ENCODE measurements around the gene OBP2A. TPM values are rescaled to one million over a fixed set of nuclear protein-coding genes. Genes with fewer than 3 reads are reported as not detected.

Gene OBP2A
- total RNA-seq: not detected in 2 replicates

DNA sequence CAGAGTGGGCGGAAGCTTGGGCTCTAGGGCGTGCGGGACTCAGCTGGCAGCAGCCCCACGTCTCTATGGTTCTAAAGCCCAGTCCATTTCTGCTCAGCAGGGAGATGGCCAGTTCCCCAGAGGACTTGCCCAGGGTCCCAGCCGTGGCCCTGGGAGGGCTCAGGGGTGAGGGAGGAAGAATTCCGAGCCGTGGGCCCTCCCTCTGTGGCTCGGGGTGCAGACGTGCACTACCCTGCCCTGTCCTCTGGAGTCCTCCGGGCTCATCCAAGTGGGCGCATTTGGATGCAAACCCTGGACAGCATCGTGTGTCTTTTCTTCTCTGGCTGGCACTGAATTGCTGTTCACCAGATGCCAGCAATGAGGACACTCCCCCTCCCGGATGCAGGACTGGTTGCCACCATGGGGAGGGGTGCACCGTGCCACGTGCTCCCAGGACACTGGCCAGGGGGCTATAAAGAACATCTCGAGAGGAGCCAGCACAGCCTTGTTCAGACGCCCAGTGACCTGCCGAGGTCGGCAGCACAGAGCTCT lies at the start of gene OBP2A:
OBP2A (plus strand) TSS at position 481 of the 531 bp plus-strand sequence. CDS start 55 bp downstream, outside the sequence.

DNA sequence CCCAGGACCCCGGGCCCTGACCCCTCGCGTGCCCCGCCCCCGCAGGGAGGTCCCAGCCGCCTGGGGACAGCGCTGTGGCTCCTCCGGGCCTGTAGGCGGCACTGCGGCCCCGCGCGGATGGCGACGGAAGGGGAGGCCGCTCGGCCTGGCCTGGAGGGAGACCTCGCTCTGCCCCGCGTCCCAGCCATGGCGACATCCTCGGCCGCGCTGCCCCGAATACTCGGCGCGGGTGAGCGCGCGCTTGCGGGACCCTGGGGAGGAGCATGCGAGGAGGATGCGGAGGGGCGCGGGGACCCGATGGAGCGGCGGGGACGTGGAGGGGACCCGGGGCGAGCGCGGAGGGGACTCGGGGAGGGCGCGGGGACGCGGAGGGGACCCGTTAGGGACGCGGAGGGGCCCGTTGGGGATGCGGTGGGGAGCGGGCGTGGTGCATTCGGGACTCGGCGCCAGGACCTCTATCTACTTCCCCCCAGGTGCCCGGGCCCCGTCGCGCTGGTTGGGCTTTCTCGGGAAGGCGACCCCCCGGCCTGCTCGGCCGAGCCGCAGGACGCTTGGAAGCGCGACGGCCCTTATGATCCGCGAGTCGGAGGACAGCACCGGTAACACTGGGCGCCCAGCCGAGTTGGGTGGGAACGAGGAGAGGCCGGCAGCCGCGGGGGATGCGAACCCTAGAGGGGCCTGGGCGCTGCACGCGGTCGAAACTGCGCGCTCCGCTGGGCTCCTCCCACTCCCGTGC lies 45.2 kb upstream of the OBP2A start, which contains the start of gene MRPS2:
MRPS2 (plus strand) TSS at position 158 of the 736 bp plus-strand sequence; CDS start at position 187, 29 bp downstream.

GRCh38 chr9:135520916-135521607 lies 24.9 kb upstream of the OBP2A start, which contains the start of gene LCN1:
Gene LCN1 (plus strand): TSS chr9:135521440. CDS start chr9:135521498, 58 bp downstream.

GRCh38 chr9:135561391-135562234 lies 15.7 kb downstream of the OBP2A start, which contains the start of gene PAEP:
Gene PAEP (plus strand): TSS chr9:135561756.

Other genes starting within 250 kb of the OBP2A start
- 4.6 and 7.9 TPM in 2 replicates for gene PPP1R26, start 66.3 kb upstream of the OBP2A start, total RNA-seq
- 26.4 and 34.6 TPM in 2 replicates for gene MRPS2, start 45.4 kb upstream of the OBP2A start, total RNA-seq
- not detected in 2 replicates for gene LCN1, start 24.7 kb upstream of the OBP2A start, total RNA-seq
- gene PAEP, start 15.6 kb downstream of the OBP2A start, total RNA-seq: not detected in 2 replicates
- not detected in 2 replicates for gene GLT6D1, start 93.4 kb downstream of the OBP2A start, total RNA-seq
- not detected in 2 replicates for gene LCN9, start 117.2 kb downstream of the OBP2A start, total RNA-seq
- gene SOHLH1, start 153.4 kb downstream of the OBP2A start, total RNA-seq: not detected in 2 replicates
- not detected in 2 replicates for gene KCNT1, start 156.1 kb downstream of the OBP2A start, total RNA-seq